C1 segment of cervical spinal cord (tissue), 14 donors: Measurements from ENCODE around the gene TAAR1.
"Not testable (repeated sequence)": the region's sequence is repeated elsewhere in the genome, so short reads cannot be mapped to it uniquely, and the experiment has no call there.

ENCODE experiments used
- DNase-seq, 14 donors: peaks; one replicate each; lab custom pipeline; 2025; lab: John Stamatoyannopoulos, UW

The TAAR1 gene

GRCh38 chr6:132659082-132659481, at the start of gene TAAR1:
Gene TAAR1 (minus strand): TSS chr6:132659182. CDS start chr6:132646003, 13,179 bp downstream.
- DNase-seq = no peak

- DNase-seq = no peak
Measured at GRCh38 chr6:132708771-132709170, 49.8 kb upstream of the TAAR1 start.

- no peak for DNase-seq
Measured at GRCh38 chr6:132708002-132708401, 49.0 kb upstream of the TAAR1 start.

GRCh38 chr6:132706756-132707155, 47.8 kb upstream of the TAAR1 start:
- not testable (repeated sequence) for DNase-seq

- DNase-seq = no peak
Measured at GRCh38 chr6:132703936-132704335, 45.0 kb upstream of the TAAR1 start.

GRCh38 chr6:132698608-132699007, 39.6 kb upstream of the TAAR1 start:
- no peak for DNase-seq

- DNase-seq = no peak
Measured at GRCh38 chr6:132695773-132696172, 36.8 kb upstream of the TAAR1 start.

GRCh38 chr6:132693478-132693877, 34.5 kb upstream of the TAAR1 start:
- DNase-seq = no peak

GRCh38 chr6:132690678-132691077, 31.7 kb upstream of the TAAR1 start:
- DNase-seq = no peak

GRCh38 chr6:132687306-132687705, 28.3 kb upstream of the TAAR1 start:
- no peak for DNase-seq

GRCh38 chr6:132686531-132686930, 27.5 kb upstream of the TAAR1 start:
- no peak for DNase-seq

- no peak for DNase-seq
Measured at GRCh38 chr6:132685009-132685408, 26.0 kb upstream of the TAAR1 start.

- DNase-seq = no peak
Measured at GRCh38 chr6:132684272-132684671, 25.3 kb upstream of the TAAR1 start.

GRCh38 chr6:132683543-132683942, 24.6 kb upstream of the TAAR1 start:
- no peak for DNase-seq

GRCh38 chr6:132679094-132679493, 20.1 kb upstream of the TAAR1 start:
- not testable (repeated sequence) for DNase-seq

- DNase-seq = no peak
Measured at GRCh38 chr6:132675749-132676148, 16.8 kb upstream of the TAAR1 start.

GRCh38 chr6:132675002-132675401, 16.0 kb upstream of the TAAR1 start:
- no peak for DNase-seq

GRCh38 chr6:132673376-132674094, 14.6 kb upstream of the TAAR1 start:
- no peak for DNase-seq

GRCh38 chr6:132671295-132671694, 12.3 kb upstream of the TAAR1 start:
- no peak for DNase-seq

- DNase-seq = peak in 1 of 14 donors; percentile 1
Measured at GRCh38 chr6:132669690-132670291, 10.8 kb upstream of the TAAR1 start.

- no peak for DNase-seq
Measured at GRCh38 chr6:132666118-132666517, 7.1 kb upstream of the TAAR1 start.

GRCh38 chr6:132664309-132665034, 5.5 kb upstream of the TAAR1 start:
- DNase-seq = no peak

GRCh38 chr6:132663661-132664060, 4.7 kb upstream of the TAAR1 start:
- DNase-seq = no peak
